Esophagus (tissue), 2 donors: ENCODE results near the gene HLX. TPM values are rescaled to one million over a fixed set of nuclear protein-coding genes. Genes with fewer than 3 reads are reported as not detected.

Experiments
- H3K27ac ChIP-seq, 2 donors: one replicate each; pipeline ENCODE4 v1.5.1; 2013; ENCODE audit warnings: low read depth in 2 of 2, mild to moderate bottlenecking in 2 of 2, inconsistent platforms in 1 of 2, low read length in 1 of 2, moderate library complexity in 1 of 2
- H3K27me3 ChIP-seq, 2 donors: one replicate each; pipeline ENCODE4 v1.6.1; 2013; ENCODE audit warnings: low read length in 2 of 2, control low read depth in 1 of 2, mild to moderate bottlenecking in 1 of 2; ENCODE audit not compliant: insufficient read depth in 2 of 2, control insufficient read depth in 1 of 2
- H3K36me3 ChIP-seq, 2 donors: one replicate each; pipeline ENCODE4 v1.6.1; 2013; ENCODE audit warnings: low read length in 1 of 2; ENCODE audit not compliant: control insufficient read depth in 2 of 2, insufficient read depth in 2 of 2
- H3K4me1 ChIP-seq, 2 donors: one replicate each; pipeline ENCODE4 v1.6.1; 2013; ENCODE audit warnings: low read length in 1 of 2; ENCODE audit not compliant: control insufficient read depth in 2 of 2, insufficient read depth in 2 of 2
- H3K4me3 ChIP-seq, 2 donors: one replicate each; pipeline ENCODE4 v1.5.1; 2013; ENCODE audit warnings: low read length in 2 of 2, mild to moderate bottlenecking in 2 of 2, low read depth in 1 of 2, moderate library complexity in 1 of 2
- H3K9me3 ChIP-seq, 2 donors: one replicate each; pipeline ENCODE4 v1.6.1; 2013; ENCODE audit warnings: mild to moderate bottlenecking in 2 of 2, low read depth in 1 of 2, low read length in 1 of 2, moderate library complexity in 1 of 2; ENCODE audit not compliant: control insufficient read depth in 2 of 2, insufficient read depth in 1 of 2
- whole genome bisulfite sequencing, 2 donors: extraction: QIAGEN DNeasy Blood & Tissue Kit; methylation state at CpG; one replicate each; pipeline ENCODE4 v1.1.7; 2013; 5-methylcytosine and 5-hydroxymethylcytosine counted together
- polyA plus RNA-seq, 2 donors: library from polyadenylated mRNA; stranded (reverse); fragments of 200-250 nt; gene quantifications; one replicate each; pipeline ENCODE4 v1.2.3, GENCODE V29; 2013
- donor health status: healthy with polysubstance abuse.
- donor health status: Bipolar disorder and iron deficiency.

The HLX gene
- polyA plus RNA-seq, 2 donors = 1.4 to 1.8 TPM

DNA sequence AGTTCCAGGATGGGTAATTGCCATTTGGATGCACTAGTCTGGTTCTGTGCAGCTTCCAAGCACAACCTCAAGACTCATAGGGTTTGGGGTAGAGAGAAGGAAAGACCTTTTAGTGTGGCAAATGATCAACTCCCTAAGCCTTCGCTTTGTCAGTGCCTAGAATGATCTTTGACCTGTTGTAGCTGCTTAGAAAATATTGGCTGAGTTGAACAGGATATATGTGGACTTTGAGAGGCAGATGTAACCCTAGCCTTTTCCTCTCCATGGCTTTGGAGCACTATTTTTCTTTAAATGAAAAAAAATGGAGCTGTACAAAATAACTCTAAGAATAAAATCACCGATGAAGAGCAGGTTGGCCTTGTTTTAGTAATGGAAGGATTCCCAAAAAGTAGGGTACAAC, 41.7 kb downstream of the HLX start:
- WGBS, 2 donors = 73 to 84% methylated on average over 2 of the region's 2 CpGs
- Histone ChIP-seq H3K36me3 (no peaks in the 10 kb centered on the region), H3K4me3 (no peak overlapping the region), H3K4me1 (no peaks in the 10 kb centered on the region), H3K9me3 (no peaks in the 10 kb centered on the region), H3K27me3 (no peaks in the 10 kb centered on the region), H3K27ac (no peak overlapping the region)

DNA sequence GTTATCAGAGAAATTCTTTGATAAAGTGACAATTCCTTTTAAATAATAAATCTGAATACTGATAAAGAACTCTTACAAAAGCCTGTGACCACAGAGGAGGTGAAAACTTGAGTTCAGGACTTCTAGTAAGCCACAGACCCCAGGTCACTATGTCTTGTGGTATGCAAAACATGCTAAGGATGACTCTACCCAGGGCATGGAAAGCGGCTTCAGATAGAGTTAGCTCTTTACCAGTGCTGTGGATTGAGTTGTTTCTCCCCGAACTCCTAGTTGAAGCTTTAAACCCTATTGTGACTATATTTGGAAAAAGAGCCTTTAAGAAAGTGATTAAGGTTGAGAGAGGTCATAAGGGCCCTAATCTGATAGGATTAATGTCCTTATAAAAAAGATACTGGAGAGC, 42.3 kb downstream of the HLX start:
- WGBS, 2 donors = 82 to 85% methylated on average over 2 of the region's 2 CpGs
- no peak overlapping the region for H3K27ac ChIP-seq
- no peaks in the 10 kb centered on the region for H3K27me3 ChIP-seq
- no peaks in the 10 kb centered on the region for H3K36me3 ChIP-seq
- H3K4me1 ChIP-seq = no peaks in the 10 kb centered on the region
- no peaks in the 10 kb centered on the region for H3K9me3 ChIP-seq
- H3K4me3 ChIP-seq = no peak overlapping the region

DNA sequence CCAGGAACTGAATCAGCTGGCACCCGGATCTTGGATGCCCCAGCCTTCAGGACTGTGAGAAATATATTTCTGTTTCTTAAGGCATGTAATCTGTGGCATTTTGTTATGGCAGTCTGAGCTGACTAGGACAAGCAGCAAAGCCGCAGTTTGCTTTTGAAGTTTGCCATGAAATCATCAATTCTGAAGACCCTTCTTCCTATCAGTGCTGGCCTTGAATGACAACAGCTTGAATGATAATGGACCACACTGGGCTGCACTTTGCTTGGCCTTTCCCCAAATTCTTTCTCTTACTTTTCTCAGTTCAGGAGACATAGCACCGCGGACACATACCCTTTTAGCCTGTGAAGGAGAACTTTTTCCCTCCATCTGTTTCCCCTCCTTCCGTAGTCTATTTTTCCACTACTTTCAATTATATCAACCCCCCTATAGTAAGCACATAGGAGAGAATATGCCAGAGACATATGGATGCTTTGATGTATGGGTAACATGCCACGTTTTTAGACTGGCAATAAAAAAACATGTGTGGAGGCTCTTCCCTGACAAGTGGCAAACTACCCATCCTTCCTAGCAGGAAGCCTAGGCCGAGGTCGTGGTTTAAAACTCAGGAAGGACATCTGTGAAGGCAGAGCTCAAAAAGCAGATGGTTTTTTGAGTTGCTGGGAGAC, 42.9 kb downstream of the HLX start:
- no peak overlapping the region for H3K4me3 ChIP-seq
- WGBS, 2 donors = 66 to 67% methylated on average over 8 of the region's 8 CpGs
- H3K4me1 ChIP-seq = no peaks in the 10 kb centered on the region
- H3K27ac ChIP-seq = no peak overlapping the region
- H3K27me3 ChIP-seq = peaks cover 0 to 1% of the 10 kb centered on the region in 2 donors
- H3K9me3 ChIP-seq = no peaks in the 10 kb centered on the region
- H3K36me3 ChIP-seq = no peaks in the 10 kb centered on the region

DNA sequence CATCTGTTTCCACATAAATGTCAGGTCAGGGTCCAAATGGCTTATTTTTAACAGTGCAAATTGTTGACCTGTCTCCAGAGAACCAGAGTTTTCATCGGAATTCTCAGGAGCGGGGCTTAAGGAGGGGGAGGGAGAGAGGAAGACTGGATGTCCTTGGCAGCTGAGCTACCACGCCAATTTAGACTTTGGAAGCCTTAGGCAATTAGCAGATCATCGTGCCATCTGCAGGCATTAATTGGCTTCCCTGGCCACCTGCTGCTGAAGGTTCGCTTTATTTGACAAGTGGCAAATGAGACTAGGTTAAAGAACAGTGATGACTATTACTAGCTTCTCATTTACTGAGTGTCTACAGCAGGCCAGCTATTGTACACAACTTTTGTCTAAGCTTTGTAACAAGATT, 43.7 kb downstream of the HLX start:
- H3K36me3 ChIP-seq = no peaks in the 10 kb centered on the region
- H3K4me3 ChIP-seq = no peak overlapping the region
- peaks cover 0 to 4% of the 10 kb centered on the region in 2 donors for H3K9me3 ChIP-seq
- no peaks in the 10 kb centered on the region for H3K4me1 ChIP-seq
- H3K27ac ChIP-seq = no peak overlapping the region
- 57 to 73% methylated on average over 5 of the region's 5 CpGs for WGBS, 2 donors
- peaks cover 0 to 2% of the 10 kb centered on the region in 2 donors for H3K27me3 ChIP-seq

DNA sequence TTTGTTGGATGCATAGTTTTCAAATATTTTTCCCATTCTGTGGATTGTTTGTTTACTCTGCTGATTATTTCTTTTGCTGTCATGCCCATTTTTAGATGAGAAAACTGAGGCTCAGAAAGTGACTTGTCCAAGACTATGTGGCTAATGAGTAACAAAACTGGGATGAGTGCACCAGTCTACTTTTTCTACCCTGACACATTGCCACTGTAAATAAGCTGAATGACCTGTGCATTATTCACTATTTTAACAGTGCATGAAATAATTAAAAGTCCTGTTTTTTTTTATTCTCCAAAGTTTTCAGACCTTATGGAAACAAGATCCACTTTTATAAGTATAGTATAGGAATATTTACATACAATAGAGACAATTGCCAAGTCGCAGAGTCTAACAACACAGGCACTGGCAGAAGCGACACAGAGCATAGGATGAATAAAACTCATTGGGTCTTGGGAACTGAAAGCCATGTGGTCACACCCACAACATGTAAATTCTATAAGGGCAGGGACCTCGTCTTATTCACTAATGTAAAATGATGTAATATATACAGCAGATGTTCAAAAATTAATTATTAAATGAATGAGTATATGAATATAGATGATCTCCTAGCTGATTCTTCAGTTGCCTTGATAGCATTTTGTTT, 45.2 kb downstream of the HLX start:
- Histone ChIP-seq H3K27ac (no peak overlapping the region), H3K9me3 (peaks cover 0 to 4% of the 10 kb centered on the region in 2 donors), H3K27me3 (peaks cover 0 to 2% of the 10 kb centered on the region in 2 donors), H3K36me3 (no peaks in the 10 kb centered on the region), H3K4me1 (no peaks in the 10 kb centered on the region), H3K4me3 (no peak overlapping the region)
- WGBS, 2 donors = 80 to 81% methylated on average over 3 of the region's 3 CpGs

DNA sequence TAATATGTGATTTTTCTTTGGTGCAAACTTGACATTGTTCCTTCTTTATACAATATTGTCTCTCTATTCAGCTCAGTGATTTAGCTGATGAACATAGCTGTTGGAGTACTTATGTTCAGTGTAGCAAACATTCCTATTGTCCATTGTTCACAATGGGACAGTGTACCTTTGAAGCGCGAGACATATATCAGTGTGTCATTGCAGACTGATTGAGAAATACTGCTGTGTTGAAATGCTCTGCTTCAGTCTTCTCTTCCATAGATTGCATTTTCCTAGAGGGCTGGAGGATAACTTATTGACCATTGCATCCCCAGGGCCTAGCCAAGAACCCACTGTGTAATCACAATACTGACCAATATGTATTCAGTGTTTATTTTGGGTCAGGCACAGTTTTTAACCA, 46.5 kb downstream of the HLX start:
- no peak overlapping the region for H3K27ac ChIP-seq
- peaks cover 0 to 4% of the 10 kb centered on the region in 2 donors for H3K9me3 ChIP-seq
- WGBS, 2 donors = 73 to 85% methylated on average over 2 of the region's 2 CpGs
- H3K27me3 ChIP-seq = peaks cover 0 to 2% of the 10 kb centered on the region in 2 donors
- H3K4me3 ChIP-seq = no peak overlapping the region
- H3K4me1 ChIP-seq = no peaks in the 10 kb centered on the region
- H3K36me3 ChIP-seq = no peaks in the 10 kb centered on the region

DNA sequence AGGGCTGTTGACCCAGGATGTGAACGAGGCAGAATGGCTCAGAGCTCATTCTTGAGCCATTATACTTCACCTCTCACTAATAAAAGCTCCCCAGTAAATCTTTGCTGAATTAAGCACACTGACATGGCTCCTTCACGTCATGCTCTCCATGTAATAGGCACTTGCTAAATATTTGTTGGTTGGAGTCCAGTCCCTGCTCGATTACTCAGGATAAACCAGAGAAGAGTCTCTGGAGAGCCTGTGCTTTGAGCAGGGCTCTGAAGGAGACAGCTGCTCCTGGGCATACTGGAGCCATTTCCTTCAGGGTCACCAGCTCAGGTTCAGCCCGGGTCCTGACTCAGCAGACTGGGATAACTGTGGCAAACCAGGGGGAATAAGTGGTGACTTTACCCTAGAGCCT, 46.9 kb downstream of the HLX start:
- Histone ChIP-seq H3K36me3 (no peaks in the 10 kb centered on the region), H3K4me3 (no peak overlapping the region), H3K9me3 (peaks cover 0 to 4% of the 10 kb centered on the region in 2 donors), H3K4me1 (no peaks in the 10 kb centered on the region), H3K27me3 (peaks cover 0 to 2% of the 10 kb centered on the region in 2 donors), H3K27ac (no peak overlapping the region)
- 46 to 47% methylated on average over 4 of the region's 4 CpGs for WGBS, 2 donors

DNA sequence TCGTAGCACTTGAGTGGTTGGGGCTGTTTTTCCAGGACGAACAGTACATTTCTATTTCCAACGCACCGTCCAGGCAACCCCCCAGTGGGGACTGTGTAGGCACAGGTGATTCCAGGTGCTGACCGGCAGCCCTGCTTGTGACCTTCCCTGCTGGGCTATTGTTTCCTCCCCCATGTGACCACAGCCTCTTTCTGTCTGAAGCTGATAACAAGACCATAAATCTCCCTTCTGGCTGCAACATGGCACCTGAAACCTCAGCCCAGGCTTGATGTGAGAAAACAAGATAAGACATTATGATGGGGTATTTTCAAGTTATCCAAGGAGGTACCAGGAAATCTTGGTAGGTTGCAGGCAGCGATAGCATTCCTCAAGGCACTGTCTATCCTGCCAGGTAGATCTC, 48.2 kb downstream of the HLX start:
- no peak overlapping the region for H3K4me3 ChIP-seq
- peaks cover 0 to 2% of the 10 kb centered on the region in 2 donors for H3K27me3 ChIP-seq
- 28 to 37% methylated on average over 6 of the region's 6 CpGs for WGBS, 2 donors
- no peak overlapping the region for H3K27ac ChIP-seq
- no peaks in the 10 kb centered on the region for H3K36me3 ChIP-seq
- H3K4me1 ChIP-seq = no peaks in the 10 kb centered on the region
- H3K9me3 ChIP-seq = peaks cover 0 to 4% of the 10 kb centered on the region in 2 donors

DNA sequence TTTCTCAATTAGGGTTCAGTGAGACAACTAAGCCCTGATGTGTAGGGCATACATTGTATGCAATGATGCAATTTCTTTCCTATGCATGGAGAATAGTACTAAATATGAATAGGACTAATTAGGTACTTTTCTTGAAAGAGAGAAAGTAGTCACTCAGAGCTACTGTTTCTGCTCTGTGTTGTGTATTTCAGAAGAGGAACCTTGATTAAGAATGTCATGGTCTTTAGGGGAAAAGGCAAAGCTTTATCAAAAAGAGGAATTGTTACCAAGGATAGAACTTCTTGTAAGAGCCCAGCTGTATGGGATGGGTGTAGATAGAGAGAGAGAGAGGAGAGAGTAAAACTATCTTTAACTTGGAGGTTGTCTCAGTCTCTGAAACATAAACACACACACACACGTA, 49.1 kb downstream of the HLX start:
- Histone ChIP-seq H3K27ac (no peak overlapping the region), H3K36me3 (no peaks in the 10 kb centered on the region)
- WGBS, 2 donors = 81 to 85% methylated on average over 1 of the region's 1 CpG

More for the DNA sequence above, 49.1 kb downstream of the HLX start:
- Histone ChIP-seq H3K9me3 (peaks cover 0 to 4% of the 10 kb centered on the region in 2 donors), H3K4me1 (no peaks in the 10 kb centered on the region), H3K27me3 (peaks cover 0 to 2% of the 10 kb centered on the region in 2 donors), H3K4me3 (no peak overlapping the region)
